Endothelial cell of hepatic sinusoid (primary cell): ENCODE results near the gene OR2T35.

ENCODE experiments used
- in situ Hi-C: cut with HindIII; loops from 2 replicates; pipeline ENCODE4 v1.10.0; 2017; ENCODE audit warnings: low sequenced_read_pairs

Gene OR2T35

GRCh38 chr1:248627971-248628844 is 16.9 kb downstream of the OR2T35 start:
- in situ Hi-C loops = no loop called here

GRCh38 chr1:248625971-248626370 is 19.1 kb downstream of the OR2T35 start:
- in situ Hi-C loops = no loop called here

GRCh38 chr1:248625166-248625565 is 19.9 kb downstream of the OR2T35 start:
- in situ Hi-C loops = no loop called here

DNA sequence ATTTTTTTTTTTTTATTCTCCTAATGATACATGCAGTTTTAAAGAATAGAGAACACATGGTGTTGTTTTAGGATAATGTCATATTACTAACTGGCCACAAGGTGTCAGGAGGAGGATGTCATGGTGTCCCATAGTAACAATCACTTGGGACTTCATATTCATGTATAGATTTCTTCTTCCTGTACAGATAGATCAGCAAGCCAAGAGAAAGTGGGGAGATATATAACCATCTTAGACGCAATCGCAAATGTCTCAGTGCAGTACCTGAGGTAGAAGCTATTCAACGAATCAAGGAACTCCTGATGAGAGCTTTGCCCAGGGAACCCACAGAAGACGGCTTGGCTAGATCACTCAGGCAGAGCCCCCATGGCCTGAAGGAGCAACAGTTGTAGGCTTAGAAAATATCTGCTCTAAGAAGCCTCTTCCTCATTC is 22.5 kb downstream of the OR2T35 start:
- in situ Hi-C loops = no loop called here

GRCh38 chr1:248621770-248622169 is 23.3 kb downstream of the OR2T35 start:
- in situ Hi-C loops = no loop called here

DNA sequence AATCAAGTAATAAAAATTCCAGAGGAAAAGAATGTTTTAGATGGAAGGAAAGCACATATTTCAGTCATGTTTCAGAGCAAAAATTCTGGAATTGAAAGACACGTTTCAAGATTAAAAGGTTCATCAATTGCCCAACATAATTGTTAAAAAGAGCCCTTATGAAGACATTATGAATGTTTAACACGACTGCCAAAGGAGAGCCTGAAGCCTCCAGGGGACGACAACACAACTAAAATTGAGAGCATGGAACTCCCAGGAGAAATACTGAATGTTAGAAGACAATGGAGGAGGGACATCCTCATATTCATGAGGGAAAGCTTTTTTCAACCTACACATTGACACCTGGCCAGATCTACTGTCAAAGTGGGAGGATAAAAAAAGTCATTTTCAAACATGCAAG is 26.2 kb downstream of the OR2T35 start:
- in situ Hi-C loops = no loop called here

DNA sequence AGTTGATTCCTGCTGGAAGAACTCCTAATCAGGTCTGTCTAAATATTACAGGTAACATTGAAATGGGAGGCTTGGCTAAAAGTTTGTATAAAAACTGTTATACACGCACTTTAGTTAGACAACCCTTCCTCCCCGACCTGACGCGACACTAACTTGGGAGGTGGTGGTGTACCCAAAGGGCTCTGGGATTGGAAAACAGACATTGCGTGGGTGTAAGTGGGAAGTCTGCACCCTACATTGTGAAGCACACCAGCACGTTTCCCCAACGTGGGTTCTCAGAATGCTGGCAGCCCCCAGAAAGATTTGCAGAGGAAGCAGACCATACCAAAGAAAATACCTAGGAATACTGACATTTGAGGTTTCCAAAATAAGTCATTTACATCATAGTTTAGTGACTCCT is 27.0 kb downstream of the OR2T35 start:
- in situ Hi-C loops = no loop called here

DNA sequence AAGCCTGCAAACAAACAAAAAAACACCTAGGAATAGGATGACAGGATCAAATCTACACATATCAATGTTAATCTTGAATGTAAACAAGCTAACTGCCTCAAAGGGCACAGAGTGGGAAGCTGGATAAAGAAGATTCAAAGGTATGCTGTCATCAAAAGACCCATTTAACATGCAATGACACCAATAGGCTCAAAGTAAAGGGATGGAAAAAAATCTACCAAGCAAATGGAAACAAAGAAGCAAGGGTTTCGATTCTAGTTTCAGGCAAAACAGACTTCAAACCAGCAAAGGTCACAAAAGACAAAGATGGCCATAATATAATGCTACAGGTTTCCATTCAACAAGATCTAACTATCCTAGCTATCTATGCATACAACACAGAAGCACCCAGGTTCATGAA is 31.3 kb downstream of the OR2T35 start:
- in situ Hi-C loops = no loop called here

GRCh38 chr1:248611883-248612414 is 33.1 kb downstream of the OR2T35 start:
- in situ Hi-C loops = no loop called here

DNA sequence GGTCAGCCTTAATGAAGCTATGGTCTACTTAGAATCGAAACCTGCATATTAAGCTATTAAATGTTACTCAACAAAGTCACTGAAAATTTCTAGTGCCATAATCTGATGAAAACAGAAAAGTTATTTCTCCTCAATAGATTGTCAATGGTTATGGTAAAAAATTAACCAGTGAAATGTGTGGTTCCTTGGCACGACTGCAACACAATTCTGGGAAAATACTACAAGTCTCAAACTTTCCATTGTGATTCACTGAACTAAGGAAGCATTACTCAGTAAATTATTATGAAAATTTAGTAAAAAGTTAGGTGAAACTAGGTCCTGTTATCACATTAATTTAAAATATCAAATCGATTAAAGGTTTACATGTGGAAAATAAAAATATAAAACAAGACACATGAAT is 34.8 kb downstream of the OR2T35 start:
- in situ Hi-C loops = no loop called here

GRCh38 chr1:248599396-248599795 is 45.7 kb downstream of the OR2T35 start:
- in situ Hi-C loops = no loop called here

DNA sequence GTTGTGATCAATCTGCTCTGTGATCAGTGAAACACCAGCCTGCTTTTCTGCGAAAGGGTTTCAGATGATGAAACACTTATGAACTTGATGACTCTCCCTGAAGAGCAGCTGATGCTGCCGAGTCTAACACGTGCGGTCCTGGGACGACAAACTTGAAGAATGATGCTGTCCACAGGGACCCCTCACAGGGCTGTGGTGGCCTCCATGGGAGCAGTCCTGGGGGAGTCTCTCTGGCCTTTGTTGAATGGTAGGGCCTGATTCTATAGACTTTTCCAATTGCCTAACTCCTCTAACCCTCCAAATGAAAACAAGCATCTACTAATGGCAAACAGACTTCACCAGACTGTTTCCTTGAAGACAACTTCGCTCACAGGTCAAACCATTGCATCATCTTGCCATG is 47.5 kb downstream of the OR2T35 start, which contains the start of gene OR2T10:
Gene OR2T10 (minus strand): TSS at position 112 of the 400 bp plus-strand sequence. CDS start 3,932 bp downstream, outside the sequence.
- in situ Hi-C loops = no loop called here

DNA sequence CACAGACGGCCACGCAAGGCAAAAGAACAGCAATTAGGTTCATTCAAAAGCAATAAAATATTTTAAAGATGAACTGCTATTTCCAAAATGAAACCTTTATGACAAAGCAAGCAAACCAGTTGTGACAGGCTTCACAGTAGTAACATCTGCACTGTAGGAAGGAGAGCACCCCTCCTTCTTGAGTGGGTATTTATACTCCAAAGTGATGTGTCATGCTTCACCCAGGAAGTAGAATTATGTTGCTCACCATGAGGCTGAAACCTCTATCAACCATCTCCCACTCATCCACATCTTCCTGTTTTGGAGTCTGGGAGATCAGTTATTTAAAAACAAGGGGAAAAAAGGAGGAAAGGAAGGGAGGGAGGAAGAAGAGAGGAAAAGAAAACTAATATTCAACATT is 48.5 kb downstream of the OR2T35 start:
- in situ Hi-C loops = no loop called here

- in situ Hi-C loops = no loop called here
Measured at GRCh38 chr1:248593226-248593625, 51.9 kb downstream of the OR2T35 start.

DNA sequence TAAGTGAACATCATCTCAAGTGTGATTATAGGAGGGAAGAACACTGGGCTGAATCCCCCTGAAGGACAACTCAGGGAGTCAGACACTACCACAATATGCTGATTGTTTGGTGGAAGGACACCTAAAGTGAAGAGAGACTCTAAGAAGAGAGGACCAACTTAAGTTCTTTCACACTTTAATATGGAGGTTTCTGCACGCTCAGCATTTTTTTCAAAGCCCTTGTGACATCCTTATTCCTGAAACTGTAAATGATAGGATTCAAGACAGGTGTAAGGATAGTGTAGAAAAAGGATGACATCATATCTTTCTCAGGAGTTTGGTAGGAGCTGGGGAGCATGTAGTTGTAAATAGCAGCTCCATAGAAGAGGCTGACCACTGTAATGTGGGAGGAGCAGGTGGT is 52.4 kb downstream of the OR2T35 start:
- in situ Hi-C loops = no loop called here

DNA sequence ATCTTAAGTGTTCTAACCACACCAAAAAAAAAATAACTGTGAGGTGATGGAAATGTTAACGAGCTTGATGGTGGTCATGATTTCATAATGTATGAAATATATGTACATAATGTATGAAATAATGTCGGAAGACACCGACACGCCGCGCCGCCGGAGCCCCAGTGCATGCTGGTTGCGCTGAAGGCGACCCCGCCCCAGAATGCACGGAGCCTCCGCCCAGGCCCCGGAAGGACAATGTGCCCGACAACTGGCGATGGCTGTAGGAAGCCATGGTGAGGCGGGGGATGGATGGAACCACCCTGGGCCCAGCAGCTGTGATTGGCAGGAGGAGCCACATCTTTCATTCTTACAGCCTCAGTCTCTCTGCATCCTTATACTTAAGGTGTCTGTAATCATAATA is 55.0 kb downstream of the OR2T35 start:
- in situ Hi-C loops = no loop called here

GRCh38 chr1:248589334-248589733 is 55.7 kb downstream of the OR2T35 start:
- in situ Hi-C loops = no loop called here
